ENCODE measurements around the gene NPY.

NPY gene

GRCh38 chr7:24283897-24284698 is at the start of gene NPY:
Gene NPY (plus strand): TSS chr7:24284190. CDS start chr7:24285241, 1,051 bp downstream.
- TF ChIP-seq, protein P1, sequence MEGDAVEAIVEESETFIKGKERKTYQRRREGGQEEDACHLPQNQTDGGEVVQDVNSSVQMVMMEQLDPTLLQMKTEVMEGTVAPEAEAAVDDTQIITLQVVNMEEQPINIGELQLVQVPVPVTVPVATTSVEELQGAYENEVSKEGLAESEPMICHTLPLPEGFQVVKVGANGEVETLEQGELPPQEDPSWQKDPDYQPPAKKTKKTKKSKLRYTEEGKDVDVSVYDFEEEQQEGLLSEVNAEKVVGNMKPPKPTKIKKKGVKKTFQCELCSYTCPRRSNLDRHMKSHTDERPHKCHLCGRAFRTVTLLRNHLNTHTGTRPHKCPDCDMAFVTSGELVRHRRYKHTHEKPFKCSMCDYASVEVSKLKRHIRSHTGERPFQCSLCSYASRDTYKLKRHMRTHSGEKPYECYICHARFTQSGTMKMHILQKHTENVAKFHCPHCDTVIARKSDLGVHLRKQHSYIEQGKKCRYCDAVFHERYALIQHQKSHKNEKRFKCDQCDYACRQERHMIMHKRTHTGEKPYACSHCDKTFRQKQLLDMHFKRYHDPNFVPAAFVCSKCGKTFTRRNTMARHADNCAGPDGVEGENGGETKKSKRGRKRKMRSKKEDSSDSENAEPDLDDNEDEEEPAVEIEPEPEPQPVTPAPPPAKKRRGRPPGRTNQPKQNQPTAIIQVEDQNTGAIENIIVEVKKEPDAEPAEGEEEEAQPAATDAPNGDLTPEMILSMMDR (conservative IDR thresholded peaks at IDR 0.05; ENCODE audit: low read depth, low read length) = no peak
- DNase-seq (ENCODE audit: low read depth) = no peak
- peak within 1 kb of the TSS; percentile 10 for H3K4me3 ChIP-seq (ENCODE audit: low read length)

DNA sequence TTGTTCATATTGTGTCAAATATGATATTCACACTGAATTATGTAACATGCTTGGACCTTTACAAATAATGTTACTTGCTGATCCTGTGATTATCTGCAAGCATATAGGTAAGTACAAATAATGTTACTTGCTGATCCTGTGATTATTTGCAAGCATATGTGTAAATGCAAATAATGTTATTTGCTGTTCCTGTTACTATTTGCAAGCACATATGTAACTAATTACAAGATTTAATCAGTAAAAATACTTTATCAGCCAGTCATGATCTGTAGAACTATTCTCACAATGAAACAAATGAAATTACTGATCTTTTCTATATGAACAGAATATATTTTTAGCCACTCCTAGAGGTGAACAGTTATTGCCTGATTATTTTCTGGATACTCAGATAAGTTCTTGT is 44.7 kb upstream of the NPY start:
- TF ChIP-seq, protein P1 (conservative IDR thresholded peaks at IDR 0.05; ENCODE audit: low read depth, low read length) = no peak
- no peak overlapping the region for H3K4me3 ChIP-seq (ENCODE audit: low read length)
- no peak for DNase-seq (ENCODE audit: low read depth)

DNA sequence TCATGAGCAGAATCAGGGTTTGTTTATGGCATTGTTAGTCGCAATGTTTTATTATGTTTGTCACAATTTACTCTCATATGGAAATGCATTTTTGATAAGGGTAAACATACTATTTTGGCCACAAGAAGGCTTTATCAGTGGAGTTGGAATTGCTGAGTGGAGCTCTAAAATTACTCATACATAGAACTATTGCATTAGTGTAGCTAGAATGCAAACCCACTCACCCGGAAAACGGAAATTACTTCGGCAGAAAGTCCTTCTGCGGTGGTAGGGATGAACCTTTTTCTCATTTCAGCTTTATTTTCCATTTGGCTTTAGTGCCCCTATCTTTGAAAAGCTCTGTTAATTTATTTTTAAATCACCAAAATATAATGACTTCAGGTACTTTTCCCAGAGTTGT is 42.8 kb upstream of the NPY start:
- DNase-seq (ENCODE audit: low read depth) = no peak
- TF ChIP-seq, protein P1 (conservative IDR thresholded peaks at IDR 0.05; ENCODE audit: low read depth, low read length) = no peak
- H3K4me3 ChIP-seq (ENCODE audit: low read length) = no peak overlapping the region

DNA sequence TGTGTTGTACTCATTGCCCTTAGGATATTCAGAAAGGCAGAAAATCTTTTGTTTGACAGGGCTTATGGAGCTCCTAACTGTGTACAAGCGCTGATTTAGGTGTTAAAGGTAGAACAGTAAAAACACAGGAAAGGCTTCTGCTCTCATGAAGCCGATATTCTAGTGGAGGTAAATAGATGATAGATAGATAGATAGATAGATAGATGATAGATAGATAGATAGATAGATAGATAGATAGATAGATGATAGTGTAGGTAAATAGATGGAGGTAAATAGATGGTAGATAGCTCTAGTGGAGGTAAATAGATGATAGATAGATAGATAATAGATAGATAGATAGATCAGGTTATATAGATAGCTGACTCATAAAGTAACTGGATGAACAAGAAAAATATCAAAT is 39.4 kb upstream of the NPY start:
- no peak overlapping the region for H3K4me3 ChIP-seq (ENCODE audit: low read length)
- DNase-seq (ENCODE audit: low read depth) = no peak
- TF ChIP-seq, protein P1 (conservative IDR thresholded peaks at IDR 0.05; ENCODE audit: low read depth, low read length) = no peak

- H3K4me3 ChIP-seq (ENCODE audit: low read length) = no peak overlapping the region
- TF ChIP-seq, protein P1 (conservative IDR thresholded peaks at IDR 0.05; ENCODE audit: low read depth, low read length) = no peak
- DNase-seq (ENCODE audit: low read depth) = no peak
Measured at GRCh38 chr7:24245362-24245761, 38.6 kb upstream of the NPY start.

- no peak for DNase-seq (ENCODE audit: low read depth)
- H3K4me3 ChIP-seq (ENCODE audit: low read length) = no peak overlapping the region
- TF ChIP-seq, protein P1 (conservative IDR thresholded peaks at IDR 0.05; ENCODE audit: low read depth, low read length) = no peak
Measured at GRCh38 chr7:24249266-24249665, 34.7 kb upstream of the NPY start.

- TF ChIP-seq, protein P1 (conservative IDR thresholded peaks at IDR 0.05; ENCODE audit: low read depth, low read length) = no peak
- DNase-seq (ENCODE audit: low read depth) = no peak
Measured at GRCh38 chr7:24251568-24251967, 32.4 kb upstream of the NPY start.

More at GRCh38 chr7:24251568-24251967, 32.4 kb upstream of the NPY start:
- H3K4me3 ChIP-seq (ENCODE audit: low read length) = no peak overlapping the region
